Measurements from ENCODE around the gene REM2. TPM values are rescaled to one million over a fixed set of nuclear protein-coding genes. Genes with fewer than 3 reads are reported as not detected.
A peak's percentile ranks its signal among the peaks of the same experiment; 100 is the strongest.

The REM2 gene
- total RNA-seq, 1 donor from 2014 or later, result 0.79 TPM

DNA sequence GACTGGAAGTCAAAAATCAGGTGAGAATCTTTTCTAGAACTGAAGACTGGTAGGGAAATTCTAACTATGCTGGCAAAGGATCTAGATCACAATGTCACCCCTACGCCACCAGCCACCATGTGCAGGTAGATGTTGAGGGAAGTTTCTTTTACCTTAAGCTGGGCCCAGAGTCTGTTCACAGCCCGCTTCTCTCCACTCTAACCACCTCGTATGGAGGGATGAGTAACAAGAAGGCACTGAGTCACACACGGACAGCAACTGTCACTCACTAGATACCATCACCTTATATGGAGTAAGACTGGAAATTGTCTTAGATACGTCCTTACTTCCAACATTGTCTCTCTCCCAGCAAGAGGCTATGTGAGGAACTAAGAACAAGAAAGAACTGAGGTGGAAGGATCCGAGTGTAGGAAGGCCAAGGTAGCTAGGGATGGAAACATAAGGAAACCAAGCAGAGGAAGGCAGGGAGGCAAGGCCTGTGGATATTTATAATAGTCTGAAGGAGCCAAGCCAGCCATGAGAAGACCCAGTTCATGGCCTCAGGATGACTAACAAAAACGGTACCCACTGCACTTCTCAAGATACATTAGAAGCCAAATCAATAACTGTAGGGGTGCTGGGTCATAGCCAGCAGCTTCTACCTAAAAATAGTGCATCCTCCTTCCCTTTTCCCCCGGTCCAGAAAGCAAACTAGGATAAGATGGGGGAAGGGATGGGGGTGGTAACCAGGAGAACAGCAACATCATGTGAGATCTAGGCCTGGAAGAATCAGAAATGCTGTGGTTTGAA lies 15.5 kb downstream of the REM2 start:
- Histone ChIP-seq H4K20me1 (ENCODE audit: insufficient read depth, low read length) (no peaks in the 10 kb centered on the region), H2AFZ (ENCODE audit: low read depth, low read length) (no peak overlapping the region), H3K4me1 (ENCODE audit: insufficient read depth, low read length) (peaks cover 15% of the 10 kb centered on the region), H3K4me2 (ENCODE audit: low read length) (peak overlapping the region; percentile 40), H3K36me3 (ENCODE audit: insufficient read depth, low read length) (peaks cover 16% of the 10 kb centered on the region), H3K9ac (ENCODE audit: low read length) (no peak overlapping the region), H3K9me3 (ENCODE audit: insufficient read depth, low read depth, low read length) (no peaks in the 10 kb centered on the region), H3K27me3 (ENCODE audit: insufficient read depth, low read length) (no peaks in the 10 kb centered on the region), H3K79me2 (ENCODE audit: insufficient read depth, low read length) (no peaks in the 10 kb centered on the region), H3K4me3 (ENCODE audit: insufficient read depth, low read depth, low read length) (peak overlapping the region; percentile 1), H3K27ac (ENCODE audit: low read depth, low read length) (peak overlapping the region; percentile 14)
- TF ChIP-seq, protein P1, sequence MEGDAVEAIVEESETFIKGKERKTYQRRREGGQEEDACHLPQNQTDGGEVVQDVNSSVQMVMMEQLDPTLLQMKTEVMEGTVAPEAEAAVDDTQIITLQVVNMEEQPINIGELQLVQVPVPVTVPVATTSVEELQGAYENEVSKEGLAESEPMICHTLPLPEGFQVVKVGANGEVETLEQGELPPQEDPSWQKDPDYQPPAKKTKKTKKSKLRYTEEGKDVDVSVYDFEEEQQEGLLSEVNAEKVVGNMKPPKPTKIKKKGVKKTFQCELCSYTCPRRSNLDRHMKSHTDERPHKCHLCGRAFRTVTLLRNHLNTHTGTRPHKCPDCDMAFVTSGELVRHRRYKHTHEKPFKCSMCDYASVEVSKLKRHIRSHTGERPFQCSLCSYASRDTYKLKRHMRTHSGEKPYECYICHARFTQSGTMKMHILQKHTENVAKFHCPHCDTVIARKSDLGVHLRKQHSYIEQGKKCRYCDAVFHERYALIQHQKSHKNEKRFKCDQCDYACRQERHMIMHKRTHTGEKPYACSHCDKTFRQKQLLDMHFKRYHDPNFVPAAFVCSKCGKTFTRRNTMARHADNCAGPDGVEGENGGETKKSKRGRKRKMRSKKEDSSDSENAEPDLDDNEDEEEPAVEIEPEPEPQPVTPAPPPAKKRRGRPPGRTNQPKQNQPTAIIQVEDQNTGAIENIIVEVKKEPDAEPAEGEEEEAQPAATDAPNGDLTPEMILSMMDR (IDR thresholded peaks at IDR 0.05; ENCODE audit: insufficient read depth, low read depth, low read length), result no peak
- TF ChIP-seq EZH2 (IDR thresholded peaks at IDR 0.05; ENCODE audit: insufficient read depth, low read length), result no peak
- H3K4me3 Mint-ChIP-seq (ENCODE audit: unreplicated experiment), result peak overlapping the region; percentile 51
- H3K27ac Mint-ChIP-seq (ENCODE audit: unreplicated experiment), result peak overlapping the region; percentile 97
- H3K9me3 Mint-ChIP-seq (ENCODE audit: unreplicated experiment), result no peaks in the 10 kb centered on the region
- FAIRE-seq, result no peak
- H3K4me1 Mint-ChIP-seq (ENCODE audit: low read depth, unreplicated experiment), result peaks cover 26% of the 10 kb centered on the region
- DNase-seq (ENCODE audit: low read depth), result peak; percentile 76
- H3K36me3 Mint-ChIP-seq (ENCODE audit: low read depth, unreplicated experiment), result peaks cover 8% of the 10 kb centered on the region
- no peaks in the 10 kb centered on the region for H3K27me3 Mint-ChIP-seq (ENCODE audit: low read depth, unreplicated experiment)

DNA sequence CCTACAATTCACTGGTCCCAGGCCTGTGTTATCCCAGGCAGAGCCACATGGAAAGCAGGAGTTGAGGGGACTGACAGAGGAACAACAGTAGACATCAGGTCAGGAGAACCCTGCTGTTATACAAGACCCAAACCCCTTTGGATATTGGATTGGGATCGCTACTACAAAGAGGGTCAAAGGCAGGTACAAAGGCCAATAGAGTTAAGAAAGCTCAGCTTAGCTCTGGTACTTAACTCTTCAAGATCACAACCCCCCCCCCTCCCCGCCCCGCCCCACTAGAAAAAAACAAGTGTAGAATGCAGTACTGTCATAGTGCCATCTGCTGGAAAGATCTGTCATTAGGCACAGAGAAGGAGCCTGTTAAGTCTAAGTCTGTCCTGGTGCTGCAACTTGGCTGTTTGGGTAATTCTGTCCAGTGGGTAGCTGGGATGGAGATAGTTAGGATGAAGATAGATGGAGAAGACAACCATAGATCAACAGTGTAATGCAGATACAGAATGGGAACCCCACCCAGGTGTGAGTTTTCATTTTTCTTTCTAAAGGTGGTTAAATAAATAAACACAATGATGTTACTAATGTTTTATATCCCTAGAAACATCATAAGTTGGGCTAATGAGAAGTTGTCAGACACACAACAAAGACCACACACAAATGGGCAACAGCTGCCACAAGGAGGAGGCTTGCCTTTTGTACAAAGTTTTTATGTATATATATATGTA lies 17.2 kb downstream of the REM2 start:
- no peaks in the 10 kb centered on the region for H3K79me2 ChIP-seq (ENCODE audit: insufficient read depth, low read length)
- no peaks in the 10 kb centered on the region for H3K9me3 ChIP-seq (ENCODE audit: insufficient read depth, low read depth, low read length)
- H3K36me3 ChIP-seq (ENCODE audit: insufficient read depth, low read length), result peaks cover 34% of the 10 kb centered on the region
- H4K20me1 ChIP-seq (ENCODE audit: insufficient read depth, low read length), result no peaks in the 10 kb centered on the region
- H3K27ac Mint-ChIP-seq (ENCODE audit: unreplicated experiment), result no peak overlapping the region
- peaks cover 15% of the 10 kb centered on the region for H3K4me1 ChIP-seq (ENCODE audit: insufficient read depth, low read length)
- no peak overlapping the region for H2AFZ ChIP-seq (ENCODE audit: low read depth, low read length)
- H3K4me3 ChIP-seq (ENCODE audit: insufficient read depth, low read depth, low read length), result no peak overlapping the region
- no peak overlapping the region for H3K4me2 ChIP-seq (ENCODE audit: low read length)
- FAIRE-seq, result no peak
- no peaks in the 10 kb centered on the region for H3K27me3 ChIP-seq (ENCODE audit: insufficient read depth, low read length)
- peak; percentile 41 for DNase-seq (ENCODE audit: low read depth)
- TF ChIP-seq EZH2 (IDR thresholded peaks at IDR 0.05; ENCODE audit: insufficient read depth, low read length), result no peak
- TF ChIP-seq, protein P1 (IDR thresholded peaks at IDR 0.05; ENCODE audit: insufficient read depth, low read depth, low read length), result peak; percentile 54
- no peak overlapping the region for H3K27ac ChIP-seq (ENCODE audit: low read depth, low read length)
- no peak overlapping the region for H3K9ac ChIP-seq (ENCODE audit: low read length)
- peaks cover 26% of the 10 kb centered on the region for H3K4me1 Mint-ChIP-seq (ENCODE audit: low read depth, unreplicated experiment)
- H3K9me3 Mint-ChIP-seq (ENCODE audit: unreplicated experiment), result no peaks in the 10 kb centered on the region
- H3K27me3 Mint-ChIP-seq (ENCODE audit: low read depth, unreplicated experiment), result no peaks in the 10 kb centered on the region
- H3K36me3 Mint-ChIP-seq (ENCODE audit: low read depth, unreplicated experiment), result peaks cover 10% of the 10 kb centered on the region
- H3K4me3 Mint-ChIP-seq (ENCODE audit: unreplicated experiment), result no peak overlapping the region
